HFF-Myc (cell line): ENCODE results near the gene ATP11A.

Experiments used
- DNase-seq: peaks from one replicate; pipeline ENCODE4 v3.0.0-alpha.2; 2011; ENCODE audit warnings: low read depth; ENCODE audit errors: extremely low read depth
- H3K4me3 ChIP-seq: replicated peaks from 2 replicates; pipeline ENCODE4 v1.5.1; 2011; ENCODE audit warnings: low read depth, mild to moderate bottlenecking, control low read depth, low read length
- TF ChIP-seq, protein P1 (sequence below): IDR thresholded peaks from 2 replicates; pipeline ENCODE4 v1.5.1; 2012; ENCODE audit warnings: mild to moderate bottlenecking, low read depth, low read length, control low read depth; ENCODE audit errors: missing control alignments

The ATP11A gene

DNA sequence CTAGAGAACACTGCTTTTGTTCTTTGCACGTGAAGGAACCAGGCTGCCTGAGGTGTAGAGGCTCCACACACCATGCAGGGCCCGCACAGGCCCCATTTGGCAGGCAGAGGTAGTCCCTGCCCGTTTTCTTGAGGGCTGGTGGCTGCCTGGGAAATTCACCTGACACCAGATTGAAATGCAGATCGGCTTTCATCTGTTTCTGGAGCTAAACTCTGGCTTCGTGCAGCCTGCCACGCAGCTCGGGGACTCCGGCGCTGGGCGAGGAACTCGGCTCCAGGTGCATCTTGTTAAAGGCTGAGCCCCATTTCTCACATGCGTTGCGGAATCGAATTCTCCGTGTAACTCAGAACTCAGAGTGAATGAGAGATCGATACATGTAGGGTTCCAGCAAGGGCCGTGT, 37.7 kb downstream of the ATP11A start:
- TF ChIP-seq, protein P1, sequence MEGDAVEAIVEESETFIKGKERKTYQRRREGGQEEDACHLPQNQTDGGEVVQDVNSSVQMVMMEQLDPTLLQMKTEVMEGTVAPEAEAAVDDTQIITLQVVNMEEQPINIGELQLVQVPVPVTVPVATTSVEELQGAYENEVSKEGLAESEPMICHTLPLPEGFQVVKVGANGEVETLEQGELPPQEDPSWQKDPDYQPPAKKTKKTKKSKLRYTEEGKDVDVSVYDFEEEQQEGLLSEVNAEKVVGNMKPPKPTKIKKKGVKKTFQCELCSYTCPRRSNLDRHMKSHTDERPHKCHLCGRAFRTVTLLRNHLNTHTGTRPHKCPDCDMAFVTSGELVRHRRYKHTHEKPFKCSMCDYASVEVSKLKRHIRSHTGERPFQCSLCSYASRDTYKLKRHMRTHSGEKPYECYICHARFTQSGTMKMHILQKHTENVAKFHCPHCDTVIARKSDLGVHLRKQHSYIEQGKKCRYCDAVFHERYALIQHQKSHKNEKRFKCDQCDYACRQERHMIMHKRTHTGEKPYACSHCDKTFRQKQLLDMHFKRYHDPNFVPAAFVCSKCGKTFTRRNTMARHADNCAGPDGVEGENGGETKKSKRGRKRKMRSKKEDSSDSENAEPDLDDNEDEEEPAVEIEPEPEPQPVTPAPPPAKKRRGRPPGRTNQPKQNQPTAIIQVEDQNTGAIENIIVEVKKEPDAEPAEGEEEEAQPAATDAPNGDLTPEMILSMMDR, result no peak
- DNase-seq, result no peak
- no peak overlapping the region for H3K4me3 ChIP-seq

DNA sequence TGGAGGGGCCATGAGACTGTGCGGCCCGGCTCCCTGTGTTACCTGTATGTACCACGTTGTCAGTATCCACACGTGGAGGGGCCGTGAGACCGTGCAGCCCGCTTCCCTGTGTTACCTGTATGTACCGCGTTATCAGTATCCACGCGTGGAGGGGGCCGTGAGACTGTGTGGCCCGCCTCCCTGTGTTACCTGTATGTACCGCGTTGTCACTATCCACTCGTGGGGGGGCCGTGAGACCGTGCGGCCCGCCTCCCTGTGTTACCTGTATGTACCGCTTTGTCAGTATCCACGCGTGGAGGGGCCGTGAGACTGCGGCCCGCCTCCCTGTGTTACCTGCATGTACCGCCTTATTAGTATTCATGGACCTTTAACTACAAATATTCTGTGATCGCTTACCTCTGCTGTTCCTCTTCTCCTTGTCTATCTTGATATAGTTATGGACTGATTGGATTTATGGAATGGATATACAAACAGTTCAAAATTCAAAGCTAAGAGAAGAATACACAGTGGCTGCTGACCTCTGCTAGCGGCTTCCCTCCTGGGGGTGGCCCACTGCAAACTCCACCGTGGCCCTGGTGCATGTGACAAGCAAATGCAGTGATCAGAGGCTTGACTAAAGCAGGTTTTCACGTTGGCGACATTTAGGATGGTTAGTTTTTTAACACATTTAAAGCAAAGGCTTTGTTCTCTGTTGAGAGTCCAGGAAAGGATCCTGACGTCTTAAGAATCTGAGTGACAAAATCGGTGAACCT, 38.7 kb downstream of the ATP11A start:
- H3K4me3 ChIP-seq, result no peak overlapping the region
- TF ChIP-seq, protein P1, result no peak

DNA sequence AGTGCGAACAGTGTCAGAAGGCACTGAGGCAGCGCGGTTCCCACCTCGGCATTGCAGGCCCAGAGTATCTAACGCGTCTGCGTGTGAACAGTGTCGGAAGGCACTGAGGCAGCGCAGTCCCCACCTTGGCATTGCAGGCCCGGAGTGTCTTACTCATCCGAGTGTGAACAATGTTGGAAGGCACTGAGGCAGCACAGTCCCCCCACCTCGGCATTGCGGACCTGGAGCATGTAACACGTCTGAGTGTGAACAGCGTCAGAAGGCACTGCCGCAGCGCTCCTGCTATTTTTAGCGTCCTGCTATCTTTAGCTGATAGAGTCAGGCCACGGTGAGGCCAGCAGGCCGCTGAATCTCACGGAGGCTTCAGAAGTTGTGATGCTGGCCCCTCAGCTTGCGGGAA, 39.6 kb downstream of the ATP11A start:
- TF ChIP-seq, protein P1, result no peak
- DNase-seq, result no peak
- H3K4me3 ChIP-seq, result no peak overlapping the region

More for the DNA sequence above, 38.7 kb downstream of the ATP11A start:
- no peak for DNase-seq

DNA sequence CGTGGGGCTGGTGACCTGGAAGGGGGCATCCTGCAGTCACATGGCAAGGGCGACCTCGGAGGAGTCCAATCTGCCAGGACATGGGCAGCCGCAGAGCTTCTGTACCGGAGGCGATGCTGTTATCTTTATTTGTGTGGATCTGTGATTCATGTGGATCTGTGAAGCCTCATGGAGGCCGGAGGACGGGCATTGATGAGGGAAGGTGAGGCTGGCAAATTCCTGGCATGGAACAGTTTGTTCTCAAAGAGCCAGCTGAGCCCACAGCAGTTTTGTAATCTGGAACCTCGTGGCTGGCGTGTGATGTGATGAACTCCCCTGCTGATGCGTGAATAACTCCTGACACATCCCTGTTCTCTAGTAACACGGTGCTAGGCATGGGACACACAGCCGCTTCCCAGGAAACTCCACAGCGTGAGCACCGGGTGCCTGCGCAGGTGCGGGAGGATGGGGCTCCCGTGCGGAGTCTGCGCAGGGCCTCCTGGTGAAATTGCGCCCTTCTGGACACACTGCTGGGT, 40.4 kb downstream of the ATP11A start:
- H3K4me3 ChIP-seq, result no peak overlapping the region
- TF ChIP-seq, protein P1, result no peak
- no peak for DNase-seq

DNA sequence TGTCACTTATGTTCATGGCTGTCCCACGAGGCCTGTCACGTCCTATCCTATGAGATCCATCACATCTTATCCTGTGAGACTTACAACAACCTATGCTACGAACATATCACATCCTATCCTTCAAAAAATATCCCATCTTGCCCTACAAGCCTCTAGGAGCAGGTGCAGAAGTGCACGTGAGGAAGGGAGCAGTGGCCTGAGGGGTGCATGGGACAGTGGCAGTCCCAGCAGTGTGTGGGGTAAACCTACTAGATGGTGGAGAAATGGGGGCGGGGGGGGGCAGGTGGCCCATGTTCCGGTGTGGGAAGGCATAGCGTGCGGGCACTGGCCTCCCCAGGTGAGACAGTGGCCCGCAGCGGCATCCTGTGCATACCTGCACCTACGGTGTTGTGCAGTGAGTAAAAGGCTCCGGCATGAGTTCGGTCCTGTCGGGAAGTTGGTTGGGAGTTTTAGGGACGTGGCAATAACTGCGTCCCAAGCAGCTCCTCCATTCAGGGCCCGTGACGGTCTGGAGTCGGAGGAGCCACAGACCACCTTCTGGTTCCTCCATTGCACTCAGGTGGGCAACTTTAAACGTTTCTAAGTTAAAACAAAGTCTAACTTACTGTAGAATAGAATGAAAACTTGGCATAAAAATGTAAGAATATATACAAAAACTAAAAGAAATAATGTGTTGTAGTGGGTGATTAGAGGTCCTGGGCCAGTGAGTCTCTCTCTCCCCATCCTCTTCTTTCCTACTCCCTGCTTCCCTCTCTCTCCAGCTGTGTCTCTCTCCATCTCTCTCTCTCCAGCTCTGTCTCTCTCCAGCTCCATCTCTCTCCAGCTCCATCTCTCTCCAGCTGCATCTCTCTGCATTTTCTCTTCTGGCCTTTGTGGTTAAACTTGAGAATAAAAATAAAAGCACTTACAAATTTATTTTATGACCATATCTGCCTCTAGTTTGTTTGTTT, 42.1 kb downstream of the ATP11A start:
- TF ChIP-seq, protein P1, result no peak
- no peak overlapping the region for H3K4me3 ChIP-seq
- DNase-seq, result no peak

DNA sequence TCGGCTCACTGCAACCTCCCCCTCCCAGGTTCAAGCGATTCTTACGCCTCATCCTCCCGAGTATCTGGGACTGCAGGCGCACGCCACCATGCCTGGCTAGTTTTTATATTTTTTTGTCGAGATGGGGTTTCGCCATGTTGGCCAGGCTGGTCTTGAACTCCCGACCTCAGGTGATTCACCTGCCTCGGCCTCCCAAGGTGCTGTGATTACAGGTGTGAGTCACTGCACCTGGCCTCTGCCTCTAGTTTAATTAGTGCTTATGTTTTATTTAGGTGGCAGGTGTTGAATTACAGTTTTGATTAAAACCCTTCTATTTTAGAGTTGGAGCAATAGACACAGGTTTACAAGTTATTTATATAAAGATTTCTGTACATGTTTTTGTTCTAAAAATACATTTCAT, 42.8 kb downstream of the ATP11A start:
- no peak overlapping the region for H3K4me3 ChIP-seq

More for the DNA sequence above, 42.8 kb downstream of the ATP11A start:
- DNase-seq, result no peak
- TF ChIP-seq, protein P1, result no peak
